Trophoblast cell (in vitro differentiated cells and primary cell): Measurements from ENCODE around the gene JKAMP.

Source experiments
- DNase-seq, 2 donors: peaks; one replicate each; pipeline ENCODE4 v3.0.0-alpha.2; 2016
- H2AFZ ChIP-seq: 2 replicates; pipeline ENCODE4 v1.6.1; 2013; ENCODE audit warnings: low read length, moderate library complexity, mild to moderate bottlenecking; ENCODE audit not compliant: insufficient read depth, poor library complexity
- H2AK5ac ChIP-seq: 2 replicates; pipeline ENCODE4 v1.6.1; 2013; ENCODE audit warnings: mild to moderate bottlenecking, low read length
- H2BK120ac ChIP-seq: 2 replicates; pipeline ENCODE4 v1.6.1; 2013; ENCODE audit warnings: low read length, mild to moderate bottlenecking, moderate library complexity; ENCODE audit not compliant: insufficient read depth, poor library complexity
- H2BK12ac ChIP-seq: 2 replicates; pipeline ENCODE4 v1.6.1; 2013; ENCODE audit warnings: mild to moderate bottlenecking, low read length, moderate library complexity
- H2BK5ac ChIP-seq: 2 replicates; pipeline ENCODE4 v1.6.1; 2013; ENCODE audit warnings: low read length, low read depth, moderate library complexity, mild to moderate bottlenecking; ENCODE audit not compliant: poor library complexity
- H3K14ac ChIP-seq: 2 replicates; pipeline ENCODE4 v1.6.1; 2013; ENCODE audit warnings: mild to moderate bottlenecking, low read length
- H3K18ac ChIP-seq: 2 replicates; pipeline ENCODE4 v1.6.1; 2013; ENCODE audit warnings: mild to moderate bottlenecking, low read length
- H3K23ac ChIP-seq: 2 replicates; pipeline ENCODE4 v1.6.1; 2013; ENCODE audit warnings: low read length
- H3K27ac ChIP-seq: 2 replicates; pipeline ENCODE4 v1.5.1; 2013; ENCODE audit warnings: low read depth, mild to moderate bottlenecking, inconsistent platforms, low read length, moderate library complexity
- H3K27me3 ChIP-seq: 2 replicates; pipeline ENCODE4 v1.6.1; 2013; ENCODE audit warnings: inconsistent platforms, mild to moderate bottlenecking, low read length, moderate library complexity; ENCODE audit not compliant: insufficient read depth
- H3K36me3 ChIP-seq, 2 experiments: 1 replicate in 1 of 2; 2 replicates in 1 of 2; pipeline ENCODE4 v1.6.1; 2013; ENCODE audit warnings: low read length in 2 of 2, mild to moderate bottlenecking in 2 of 2, moderate library complexity in 1 of 2; ENCODE audit not compliant: insufficient read depth in 2 of 2, control insufficient read depth in 1 of 2
- H3K4ac ChIP-seq: 2 replicates; pipeline ENCODE4 v1.6.1; 2013; ENCODE audit warnings: low read depth, mild to moderate bottlenecking, low read length, moderate library complexity
- H3K4me1 ChIP-seq, 2 experiments: 1 replicate in 1 of 2; 2 replicates in 1 of 2; pipeline ENCODE4 v1.6.1; 2013; ENCODE audit warnings: low read length in 2 of 2, mild to moderate bottlenecking in 2 of 2, moderate library complexity in 1 of 2; ENCODE audit not compliant: insufficient read depth in 2 of 2, control insufficient read depth in 1 of 2
- H3K4me2 ChIP-seq: 2 replicates; pipeline ENCODE4 v1.6.1; 2013; ENCODE audit warnings: inconsistent platforms, mild to moderate bottlenecking, low read length, moderate library complexity
- H3K4me3 ChIP-seq: 2 replicates; pipeline ENCODE4 v1.5.1; 2013; ENCODE audit warnings: mild to moderate bottlenecking, low read depth, low read length, inconsistent platforms
- H3K79me1 ChIP-seq: one replicate; pipeline ENCODE4 v1.6.1; 2013; ENCODE audit warnings: low read length
- H3K79me2 ChIP-seq: 2 replicates; pipeline ENCODE4 v1.6.1; 2013; ENCODE audit warnings: low read length, mild to moderate bottlenecking; ENCODE audit not compliant: control insufficient read depth, insufficient read depth, poor library complexity
- H3K9ac ChIP-seq: 2 replicates; pipeline ENCODE4 v1.6.1; 2013; ENCODE audit warnings: mild to moderate bottlenecking, low read length
- H3K9me3 ChIP-seq: 2 replicates; pipeline ENCODE4 v1.6.1; 2013; ENCODE audit warnings: low read depth, mild to moderate bottlenecking, control low read depth, inconsistent platforms, low read length; ENCODE audit not compliant: insufficient read depth
- H4K12ac ChIP-seq: 2 replicates; pipeline ENCODE4 v1.6.1; 2013; ENCODE audit warnings: low read depth, mild to moderate bottlenecking, low read length, moderate library complexity
- H4K8ac ChIP-seq: 2 replicates; pipeline ENCODE4 v1.6.1; 2013; ENCODE audit warnings: low read depth, mild to moderate bottlenecking, low read length, moderate library complexity
- H4K91ac ChIP-seq: one replicate; pipeline ENCODE4 v1.6.1; 2013; ENCODE audit warnings: low read depth, mild to moderate bottlenecking, low read length, moderate library complexity
- WGBS: extraction: QIAGEN DNeasy Blood & Tissue Kit; methylation state at CpG from one replicate; pipeline ENCODE4 v1.1.7; 2013; ENCODE audit warnings: missing lambda C conversion rate; ENCODE audit not compliant: insufficient read length, insufficient coverage; ENCODE audit errors: extremely low coverage; 5-methylcytosine and 5-hydroxymethylcytosine counted together

Gene JKAMP

GRCh38 chr14:59474172-59474571, 10.1 kb upstream of the JKAMP start:
- no peak overlapping the region for H2BK12ac ChIP-seq

GRCh38 chr14:59475709-59476108, 8.6 kb upstream of the JKAMP start:
- Histone ChIP-seq H4K8ac (no peak overlapping the region), H2AK5ac (no peak overlapping the region), H3K4me1 (peaks cover 0 to 1% of the 10 kb centered on the region in 2 experiments), H2BK120ac (no peak overlapping the region), H2BK12ac (no peak overlapping the region), H3K9ac (no peak overlapping the region), H3K36me3 (peaks cover 0 to 15% of the 10 kb centered on the region in 2 experiments), H4K12ac (no peak overlapping the region), H3K4ac (no peak overlapping the region), H3K4me2 (no peak overlapping the region), H3K14ac (no peak overlapping the region), H2BK5ac (no peak overlapping the region), H2AFZ (no peak overlapping the region), H3K4me3 (no peak overlapping the region), H3K9me3 (no peaks in the 10 kb centered on the region), H3K27ac (no peak overlapping the region), H3K79me1 (no peaks in the 10 kb centered on the region), H3K79me2 (no peaks in the 10 kb centered on the region), H3K18ac (no peak overlapping the region), H3K23ac (no peak overlapping the region), H3K27me3 (no peaks in the 10 kb centered on the region), H4K91ac (no peak overlapping the region)
- DNase-seq, result no peak
- no CpG with 5 or more reads among the region's 1 CpG for WGBS

More at GRCh38 chr14:59474172-59474571, 10.1 kb upstream of the JKAMP start:
- Histone ChIP-seq H2BK120ac (no peak overlapping the region), H2BK5ac (no peak overlapping the region), H3K4me1 (peaks cover 0 to 1% of the 10 kb centered on the region in 2 experiments), H3K9ac (no peak overlapping the region), H3K79me2 (no peaks in the 10 kb centered on the region), H3K4me3 (no peak overlapping the region), H2AK5ac (no peak overlapping the region), H3K9me3 (no peaks in the 10 kb centered on the region), H3K36me3 (peaks cover 0 to 15% of the 10 kb centered on the region in 2 experiments), H2AFZ (no peak overlapping the region), H4K12ac (no peak overlapping the region), H3K79me1 (no peaks in the 10 kb centered on the region), H3K23ac (no peak overlapping the region), H3K4ac (no peak overlapping the region), H4K91ac (no peak overlapping the region), H3K4me2 (no peak overlapping the region), H3K14ac (no peak overlapping the region), H3K27me3 (no peaks in the 10 kb centered on the region), H4K8ac (no peak overlapping the region), H3K18ac (no peak overlapping the region), H3K27ac (no peak overlapping the region)
- WGBS, result no CpG with 5 or more reads among the region's 1 CpG
- DNase-seq, result no peak

GRCh38 chr14:59478540-59478939, 5.8 kb upstream of the JKAMP start:
- Histone ChIP-seq H3K4me1 (peaks cover 0 to 10% of the 10 kb centered on the region in 2 experiments), H3K14ac (no peak overlapping the region), H3K9ac (no peak overlapping the region), H3K18ac (no peak overlapping the region), H4K12ac (no peak overlapping the region), H3K36me3 (peaks cover 0 to 13% of the 10 kb centered on the region in 2 experiments), H2BK12ac (no peak overlapping the region), H3K79me1 (peaks cover under 1% of the 10 kb centered on the region), H3K27me3 (no peaks in the 10 kb centered on the region), H4K8ac (no peak overlapping the region), H4K91ac (no peak overlapping the region), H3K79me2 (no peaks in the 10 kb centered on the region), H2BK5ac (no peak overlapping the region), H3K4me2 (no peak overlapping the region), H3K4ac (no peak overlapping the region), H2AK5ac (no peak overlapping the region), H3K9me3 (no peaks in the 10 kb centered on the region), H3K27ac (no peak overlapping the region), H2AFZ (no peak overlapping the region), H3K23ac (no peak overlapping the region), H2BK120ac (no peak overlapping the region), H3K4me3 (no peak overlapping the region)
- DNase-seq, result no peak
- WGBS, result no CpG with 5 or more reads among the region's 3 CpGs

GRCh38 chr14:59480166-59480565, 4.2 kb upstream of the JKAMP start:
- peaks cover 0 to 9% of the 10 kb centered on the region in 2 experiments for H3K4me1 ChIP-seq
- H3K23ac ChIP-seq, result no peak overlapping the region
- no CpG with 5 or more reads among the region's 1 CpG for WGBS
- H2AK5ac ChIP-seq, result no peak overlapping the region
- no peak overlapping the region for H2BK5ac ChIP-seq
- no peak overlapping the region for H2BK120ac ChIP-seq
- H3K4me2 ChIP-seq, result no peak overlapping the region
- peaks cover 11% of the 10 kb centered on the region for H3K79me1 ChIP-seq
- no peak overlapping the region for H3K9ac ChIP-seq
- no peak overlapping the region for H3K14ac ChIP-seq
- H3K4me3 ChIP-seq, result no peak overlapping the region
- no peak overlapping the region for H4K8ac ChIP-seq
- H4K91ac ChIP-seq, result no peak overlapping the region
- H3K36me3 ChIP-seq, result peaks cover 0 to 8% of the 10 kb centered on the region in 2 experiments
- H3K9me3 ChIP-seq, result no peaks in the 10 kb centered on the region
- H3K4ac ChIP-seq, result no peak overlapping the region
- no peak for DNase-seq
- H3K27me3 ChIP-seq, result no peaks in the 10 kb centered on the region
- H4K12ac ChIP-seq, result no peak overlapping the region
- H3K79me2 ChIP-seq, result peaks cover 8% of the 10 kb centered on the region
- no peak overlapping the region for H3K18ac ChIP-seq
- H2BK12ac ChIP-seq, result no peak overlapping the region
- no peak overlapping the region for H3K27ac ChIP-seq
- H2AFZ ChIP-seq, result no peak overlapping the region
